K562 (cell line): ENCODE results near the gene GALNT12. TPM values are rescaled to one million over a fixed set of nuclear protein-coding genes. Genes with fewer than 3 reads are reported as not detected.
A peak's percentile ranks its signal among the peaks of the same experiment; 100 is the strongest.

Experiments
- ATAC-seq: fragments of 200-7000 bp; cut with Tn5 transposase; 3 replicates; pipeline ENCODE4 v1.9.1; 2020; ENCODE audit warnings: moderate library complexity
- BruUV-seq: library from RNA; stranded (reverse); fragments of 400-500 nt; replicated peaks from 2 replicates; lab custom pipeline; 2021; lab: Mats Ljungman, UMichigan
- CTCF ChIA-PET: fragments of 300-600 bp; formaldehyde crosslinking; extraction: SDS; loops from one replicate; lab custom pipeline; 2021; ENCODE audit warnings: low intra/inter-chr PET ratio; lab: Yijun Ruan, JAX
- POLR2A ChIA-PET: fragments of 300-600, 350-650 bp; sonication (Branson Sonifier 250); formaldehyde crosslinking; extraction: SDS; loops from one replicate; lab custom pipeline; 2021; ENCODE audit warnings: antibody characterized with exemption, inconsistent platforms; lab: Yijun Ruan, JAX
- DNase-seq, 4 experiments: peaks; one replicate each; pipeline versions ENCODE4 v3.0.0 to v3.0.0-alpha.2; 2011 to 2018; ENCODE audit warnings: low spot score in 3 of 4, mixed read lengths in 3 of 4; ENCODE audit errors: extremely low read depth in 1 of 4
- FAIRE-seq: peaks from 2 replicates; lab custom pipeline; 2011; peaks lifted over from hg19 to GRCh38; lab: Jason Lieb, UNC
- H2AFZ ChIP-seq: 2 replicates; pipeline ENCODE4 v1.6.0; 2011; ENCODE audit warnings: low read depth, low read length, control low read depth, inconsistent platforms
- H3K27ac ChIP-seq: fragments of 200-600 bp; 3 replicates; pipeline ENCODE4 v1.8.0; 2011; ENCODE audit warnings: low read depth, mild to moderate bottlenecking, control low read depth, inconsistent platforms, low read length, moderate library complexity, mixed read lengths; ENCODE audit errors: extremely low read depth
- H3K27me3 ChIP-seq, 2 experiments: fragments of 300-600 bp in 1 of 2; 2 replicates in 1 of 2; 3 replicates in 1 of 2; pipeline versions ENCODE4 v1.6.0 to v1.8.0; 2011; ENCODE audit warnings: inconsistent platforms in 2 of 2, low read length in 2 of 2, mild to moderate bottlenecking in 1 of 2, mixed read lengths in 1 of 2, moderate library complexity in 1 of 2; ENCODE audit not compliant: control insufficient read depth in 2 of 2, insufficient read depth in 2 of 2
- H3K36me3 ChIP-seq: fragments of 300-600 bp; 3 replicates; pipeline ENCODE4 v1.8.0; 2011; ENCODE audit warnings: mild to moderate bottlenecking, low read length, inconsistent platforms; ENCODE audit not compliant: control insufficient read depth, insufficient read depth
- H3K4me1 ChIP-seq, 2 experiments: fragments of 200-600 bp in 1 of 2; replicated peaks in 1 of 2; 2 replicates in 1 of 2; 3 replicates in 1 of 2; pipeline versions ENCODE4 v1.5.1 to v1.8.0; 2011; ENCODE audit warnings: inconsistent platforms in 2 of 2, low read length in 2 of 2, mild to moderate bottlenecking in 1 of 2, mixed read lengths in 1 of 2, moderate library complexity in 1 of 2; ENCODE audit not compliant: control insufficient read depth in 2 of 2, insufficient read depth in 2 of 2
- H3K4me2 ChIP-seq: 2 replicates; pipeline ENCODE4 v1.6.1; 2011; ENCODE audit warnings: low read length, control low read depth, inconsistent platforms, mixed read lengths; ENCODE audit not compliant: insufficient read depth
- H3K4me3 ChIP-seq: fragments of 200-600 bp; sonication (generic), shearing (Covaris generic); 2 replicates; pipeline ENCODE4 v1.5.1; 2016; ENCODE audit warnings: control low read depth, inconsistent platforms
- H3K79me2 ChIP-seq: fragments of 200-600 bp; 3 replicates; pipeline ENCODE4 v1.8.0; 2011; ENCODE audit warnings: low read length, inconsistent platforms; ENCODE audit not compliant: control insufficient read depth, insufficient read depth
- H3K9ac ChIP-seq, 2 experiments: 2 replicates each; pipeline versions ENCODE4 v1.6.0 to v1.6.1; 2011; ENCODE audit warnings: low read depth in 2 of 2, low read length in 2 of 2, control low read depth in 1 of 2, inconsistent platforms in 1 of 2, mild to moderate bottlenecking in 1 of 2, mixed read lengths in 1 of 2; ENCODE audit not compliant: insufficient read depth in 1 of 2
- H3K9me1 ChIP-seq: one replicate; pipeline ENCODE4 v1.6.0; 2011; ENCODE audit warnings: inconsistent platforms, mild to moderate bottlenecking, low read length, moderate library complexity; ENCODE audit not compliant: control insufficient read depth, insufficient read depth
- H3K9me3 ChIP-seq: replicated peaks from 2 replicates; pipeline ENCODE4 v1.5.1; 2011; ENCODE audit warnings: low read depth, low read length, inconsistent platforms; ENCODE audit not compliant: control insufficient read depth, insufficient read depth
- H4K20me1 ChIP-seq: replicated peaks from 2 replicates; pipeline ENCODE4 v1.6.1; 2011; ENCODE audit warnings: low read length, inconsistent platforms, mixed read lengths; ENCODE audit not compliant: control insufficient read depth, insufficient read depth
- CEBPG ChIP-seq, 3 experiments: fragments of 200-800 bp in 1 of 3; sonication (Bioruptor generic) in 1 of 3; sonication (generic) in 1 of 3; formaldehyde crosslinking in 1 of 3; IDR thresholded peaks in 2 of 3; conservative IDR thresholded peaks in 1 of 3; 2 replicates each; pipeline versions ENCODE4 v1.6.1 to v1.8.0; 2016 to 2022; ENCODE audit warnings: missing compliant biosample characterization in 2 of 3, missing genetic modification characterization in 2 of 3, mild to moderate bottlenecking in 1 of 3, missing genetic modification reagents in 1 of 3
- HDAC8 ChIP-seq: fragments of 450-650 bp; IDR thresholded peaks from 2 replicates; pipeline ENCODE4 v1.6.1; 2016; ENCODE audit warnings: mild to moderate bottlenecking, missing genetic modification characterization, moderate library complexity, missing compliant biosample characterization
- MYC ChIP-seq, 2 experiments: fragments of 250-450 bp in 1 of 2; sonication (Bioruptor Pico) in 1 of 2; IDR thresholded peaks; 2 replicates each; pipeline versions ENCODE4 v1.5.1 to v1.6.1; 2012 to 2021; ENCODE audit warnings: low read depth in 2 of 2, borderline replicate concordance in 1 of 2, improper control_type of control experiment in 1 of 2, low read length in 1 of 2, mild to moderate bottlenecking in 1 of 2, moderate library complexity in 1 of 2
- POLR2A ChIP-seq: fragments of 450-650 bp; conservative IDR thresholded peaks from 2 replicates; pipeline ENCODE4 v1.6.1; 2016
- RAD51 ChIP-seq: fragments of 450-650 bp; IDR thresholded peaks from 2 replicates; pipeline ENCODE4 v1.7.1; 2016; ENCODE audit warnings: low read depth, mild to moderate bottlenecking, borderline replicate concordance
- RNF2 ChIP-seq: sonication (generic); IDR thresholded peaks from 2 replicates; pipeline ENCODE4 v1.6.1; 2016
- SRSF1 ChIP-seq: fragments of 200-400 bp; formaldehyde crosslinking; IDR thresholded peaks from 2 replicates; pipeline ENCODE4 v1.6.1; 2017; ENCODE audit warnings: mild to moderate bottlenecking, low read depth, low read length, moderate library complexity
- WGBS: fragments of 100-300 bp; shearing (Covaris generic); methylation state at CpG from one replicate; pipeline ENCODE4 v1.1.6; 2016; ENCODE audit warnings: low coverage, mixed read lengths; ENCODE audit not compliant: insufficient coverage; ENCODE audit errors: missing lambda C conversion rate; 5-methylcytosine and 5-hydroxymethylcytosine counted together
- in situ Hi-C: fragments of 300-500 bp; cut with MboI; formaldehyde crosslinking; loops from 4 replicates; pipeline ENCODE4 v1.15.0; 2018; ENCODE audit warnings: inconsistent platforms, mixed read lengths
- intact Hi-C: fragments of 100-400 bp; cut with micrococcal nuclease; formaldehyde crosslinking; loops from 2 replicates; pipeline ENCODE4 v1.14.2; 2022
- polyA plus RNA-seq, 8 experiments: library from polyadenylated mRNA; depleted of rRNA in 4 of 8; stranded (reverse) in 5 of 8; unstranded in 3 of 8; fragments of >200 nt; fragmentation: Nextera tagmentation in 2 of 8; fragmentation: Illumina TruSeq in 1 of 8; extraction: Ambion mirVana in 2 of 8; extraction: Trizol in 1 of 8; gene quantifications; 2 replicates each; pipeline versions ENCODE4 v1.2.1 to v1.2.3, GENCODE V29; 2011 to 2014; ENCODE audit warnings: inconsistent platforms in 1 of 8, missing spikeins in 1 of 8
- total RNA-seq, 7 experiments: library from RNA; depleted of rRNA in 6 of 7; stranded (reverse); fragments of >200 nt in 6 of 7; fragmentation: Illumina TruSeq in 2 of 7; extraction: Trizol in 2 of 7; gene quantifications; 2 replicates each; pipeline versions ENCODE4 v1.2.1 to v1.2.3, GENCODE V29; 2011 to 2021; ENCODE audit warnings: low replicate concordance in 1 of 7

The GALNT12 gene
- total and polyA plus RNA-seq, 9 of the 15 experiments (the other 6 are each of a cell fraction or from before 2014, with no cell fraction given) = 29.7 to 82.9 (median 44.2) TPM

DNA sequence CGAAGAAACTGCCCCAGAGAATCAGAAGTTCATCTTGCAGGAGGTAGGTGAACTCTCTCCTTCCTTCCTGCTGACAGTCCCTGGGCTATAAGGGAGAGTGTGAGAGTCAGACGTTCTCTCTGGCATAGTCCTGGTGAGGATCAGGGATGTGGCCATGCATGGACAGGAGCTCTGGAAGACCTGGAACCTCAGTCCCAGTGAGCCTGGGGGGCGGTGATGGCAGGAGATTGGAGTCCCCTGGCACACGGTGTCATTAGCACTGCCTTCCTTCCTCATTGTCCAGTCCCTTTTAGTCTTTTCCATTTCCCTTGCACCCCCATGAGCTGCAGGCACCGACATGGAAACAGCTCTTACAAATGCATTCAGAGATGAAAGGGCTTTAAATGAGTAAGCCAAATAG is 38.6 kb downstream of the GALNT12 start:
- no peak overlapping the region for H3K27ac ChIP-seq
- POLR2A ChIA-PET = interaction anchor here (1.8 kb wide), 1 partner anchor 9 kb away, joined by 5 read pairs; no protein-coding TSS in a partner anchor

DNA sequence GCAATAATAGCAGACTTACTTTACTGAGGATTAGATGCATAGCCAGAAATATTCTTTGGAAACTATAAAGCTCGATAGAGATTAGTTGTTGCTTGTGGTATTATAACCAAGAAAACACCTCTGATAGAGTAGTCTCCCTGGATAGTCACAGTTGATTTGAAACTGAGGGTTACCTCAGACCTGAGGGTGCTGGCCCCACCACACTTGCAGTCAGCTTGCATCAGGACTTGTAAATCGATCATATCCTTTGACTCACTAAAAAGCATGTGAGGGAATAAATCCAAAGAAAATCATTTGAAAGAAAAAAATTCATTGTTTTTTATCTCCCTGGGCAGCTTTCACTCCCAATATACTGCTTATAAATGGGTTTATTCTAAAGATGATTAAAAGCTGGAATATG is 39.4 kb downstream of the GALNT12 start:
- Histone ChIP-seq H3K27me3 (no peaks in the 10 kb centered on the region), H3K27ac (no peak overlapping the region), H3K36me3 (peaks cover 74% of the 10 kb centered on the region), H3K4me3 (no peak overlapping the region), H4K20me1 (no peaks in the 10 kb centered on the region), H3K9me3 (no peaks in the 10 kb centered on the region), H3K4me1 (peaks cover 4 to 33% of the 10 kb centered on the region in 2 experiments; a peak in 4 of 5 replicates), H3K79me2 (no peaks in the 10 kb centered on the region), H2AFZ (no peak overlapping the region), H3K9me1 (no peaks in the 10 kb centered on the region), H3K4me2 (no peak overlapping the region), H3K9ac (no peak overlapping the region)
- intact Hi-C loops = loop anchor here (5.0 kb wide), 3 partner anchors 40 to 295 kb away; partner anchors contain the start of gene GALNT12
- FAIRE-seq (no peak), ATAC-seq (no peak), DNase-seq (no peak)
- POLR2A ChIA-PET = interaction anchor here (1.8 to 2.3 kb wide), 2 partner anchors 9 to 152 kb away, joined by 5 to 8 read pairs; no protein-coding TSS in a partner anchor
- BruUV-seq = no TSS peak
- in situ Hi-C loops = loop anchor here (5.0 kb wide), 1 partner anchor 150 kb away; no protein-coding TSS in a partner anchor
- WGBS = 55% methylated on average over 2 of the region's 2 CpGs
- CTCF ChIA-PET = interaction anchor here (4.7 kb wide), 1 partner anchor 152 kb away, joined by 34 read pairs; no protein-coding TSS in a partner anchor
- TF ChIP-seq MYC (IDR thresholded peaks at IDR 0.05; ENCODE audit: low read depth, low read length) = no peak
- TF ChIP-seq MYC (CRISPR knock-in tag; IDR thresholded peaks at IDR 0.05; ENCODE audit: borderline replicate concordance, low read depth) = no peak
- no peak for TF ChIP-seq POLR2A
- TF ChIP-seq CEBPG (CRISPR knock-in tag; IDR thresholded peaks at IDR 0.05) = peak; percentile 33; the same call in 1 of the 2 replicates
- TF ChIP-seq CEBPG (tag; conservative IDR thresholded peaks at IDR 0.05 in 1 of 2, IDR thresholded peaks at IDR 0.05 in 1 of 2) = peak in 1 of 2 experiments; percentile 73; a peak in 1 of 4 replicates

More for the DNA sequence above, 38.6 kb downstream of the GALNT12 start:
- in situ Hi-C loops = loop anchor here (5.0 kb wide), 1 partner anchor 151 kb away; no protein-coding TSS in a partner anchor
- Histone ChIP-seq H3K27me3 (no peaks in the 10 kb centered on the region), H3K9me1 (no peaks in the 10 kb centered on the region), H3K9ac (no peak overlapping the region), H4K20me1 (no peaks in the 10 kb centered on the region), H3K36me3 (peaks cover 74% of the 10 kb centered on the region), H3K79me2 (no peaks in the 10 kb centered on the region), H3K4me2 (no peak overlapping the region), H3K4me3 (no peak overlapping the region), H2AFZ (no peak overlapping the region), H3K4me1 (peaks cover 4 to 25% of the 10 kb centered on the region in 2 experiments; a peak in 4 of 5 replicates), H3K9me3 (no peaks in the 10 kb centered on the region)
- 87% methylated on average over 5 of the region's 5 CpGs for WGBS
- intact Hi-C loops = loop anchor here (5.0 kb wide), 3 partner anchors 39 to 296 kb away; partner anchors contain the start of gene GALNT12
- DNase-seq (no peak), FAIRE-seq (no peak), ATAC-seq (no peak)
- CTCF ChIA-PET = no interaction called here
- no peak for TF ChIP-seq RNF2
- no peak for TF ChIP-seq HDAC8 (tag)
- no peak for TF ChIP-seq RAD51
- no peak for TF ChIP-seq SRSF1
- no TSS peak for BruUV-seq
